ENCODE results near the gene TRAPPC12.

TRAPPC12 gene

DNA sequence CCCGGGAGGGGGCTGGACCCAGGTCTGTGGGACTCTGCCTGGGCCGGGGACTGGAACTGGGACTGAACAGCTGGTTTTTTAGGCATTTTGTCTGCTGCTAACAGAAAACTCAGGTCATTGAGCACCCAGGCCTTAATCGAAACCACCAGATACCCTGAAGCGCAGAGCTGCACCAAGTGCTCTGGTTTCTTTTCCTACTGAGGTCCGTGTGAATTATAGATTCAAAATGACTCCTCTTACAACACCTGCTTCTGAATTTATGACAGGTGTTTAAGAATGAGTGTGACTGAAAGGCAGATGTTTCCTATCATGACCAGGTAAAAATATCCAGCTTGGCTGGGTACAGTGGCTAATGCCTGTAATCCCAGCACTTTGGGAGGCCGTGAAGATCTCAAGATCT lies 47.8 kb downstream of the TRAPPC12 start:
- Histone ChIP-seq H3K4me1 (no peaks in the 10 kb centered on the region), H3K27ac (no peak overlapping the region), H3K4me3 (ENCODE audit: low read depth, low read length) (no peak overlapping the region), H3K79me2 (peaks cover 33% of the 10 kb centered on the region), H3K27me3 (ENCODE audit: control insufficient read depth, insufficient read depth, low read length) (no peaks in the 10 kb centered on the region), H3K9ac (no peak overlapping the region), H3K4me2 (ENCODE audit: low read length) (no peak overlapping the region), H3K36me3 (ENCODE audit: control insufficient read depth, insufficient read depth, low read length) (no peaks in the 10 kb centered on the region), H3K9me3 (ENCODE audit: control insufficient read depth, low read length) (no peaks in the 10 kb centered on the region), H2AFZ (no peak overlapping the region)
- TF ChIP-seq, protein P1, sequence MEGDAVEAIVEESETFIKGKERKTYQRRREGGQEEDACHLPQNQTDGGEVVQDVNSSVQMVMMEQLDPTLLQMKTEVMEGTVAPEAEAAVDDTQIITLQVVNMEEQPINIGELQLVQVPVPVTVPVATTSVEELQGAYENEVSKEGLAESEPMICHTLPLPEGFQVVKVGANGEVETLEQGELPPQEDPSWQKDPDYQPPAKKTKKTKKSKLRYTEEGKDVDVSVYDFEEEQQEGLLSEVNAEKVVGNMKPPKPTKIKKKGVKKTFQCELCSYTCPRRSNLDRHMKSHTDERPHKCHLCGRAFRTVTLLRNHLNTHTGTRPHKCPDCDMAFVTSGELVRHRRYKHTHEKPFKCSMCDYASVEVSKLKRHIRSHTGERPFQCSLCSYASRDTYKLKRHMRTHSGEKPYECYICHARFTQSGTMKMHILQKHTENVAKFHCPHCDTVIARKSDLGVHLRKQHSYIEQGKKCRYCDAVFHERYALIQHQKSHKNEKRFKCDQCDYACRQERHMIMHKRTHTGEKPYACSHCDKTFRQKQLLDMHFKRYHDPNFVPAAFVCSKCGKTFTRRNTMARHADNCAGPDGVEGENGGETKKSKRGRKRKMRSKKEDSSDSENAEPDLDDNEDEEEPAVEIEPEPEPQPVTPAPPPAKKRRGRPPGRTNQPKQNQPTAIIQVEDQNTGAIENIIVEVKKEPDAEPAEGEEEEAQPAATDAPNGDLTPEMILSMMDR (IDR thresholded peaks at IDR 0.05), result no peak

DNA sequence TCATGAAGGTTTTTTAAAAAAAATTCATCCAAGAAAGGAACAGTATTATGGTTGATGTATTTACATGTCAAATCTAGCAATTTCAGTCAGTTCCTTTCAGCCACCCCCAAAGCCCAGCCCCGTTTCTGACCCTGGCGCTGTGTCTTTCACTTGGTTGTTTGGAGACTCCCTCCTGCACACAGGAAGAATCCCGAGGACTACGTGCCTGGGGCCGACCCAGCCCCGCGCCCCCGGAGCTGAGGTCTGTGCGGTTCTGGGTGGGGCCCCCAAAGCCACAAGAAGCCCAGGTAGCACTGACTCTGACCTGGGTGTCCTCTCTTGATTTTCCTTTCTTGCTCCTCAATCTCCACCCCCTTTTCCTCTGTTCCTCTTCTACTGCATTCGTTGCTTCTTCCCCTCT lies 49.1 kb downstream of the TRAPPC12 start:
- Histone ChIP-seq H3K79me2 (peaks cover 27% of the 10 kb centered on the region), H3K27me3 (ENCODE audit: control insufficient read depth, insufficient read depth, low read length) (no peaks in the 10 kb centered on the region), H2AFZ (no peak overlapping the region), H3K4me2 (ENCODE audit: low read length) (no peak overlapping the region), H3K4me1 (no peaks in the 10 kb centered on the region), H3K27ac (no peak overlapping the region), H3K4me3 (ENCODE audit: low read depth, low read length) (no peak overlapping the region), H3K9me3 (ENCODE audit: control insufficient read depth, low read length) (no peaks in the 10 kb centered on the region), H3K36me3 (ENCODE audit: control insufficient read depth, insufficient read depth, low read length) (no peaks in the 10 kb centered on the region), H3K9ac (no peak overlapping the region)
- TF ChIP-seq, protein P1 (IDR thresholded peaks at IDR 0.05), result no peak

DNA sequence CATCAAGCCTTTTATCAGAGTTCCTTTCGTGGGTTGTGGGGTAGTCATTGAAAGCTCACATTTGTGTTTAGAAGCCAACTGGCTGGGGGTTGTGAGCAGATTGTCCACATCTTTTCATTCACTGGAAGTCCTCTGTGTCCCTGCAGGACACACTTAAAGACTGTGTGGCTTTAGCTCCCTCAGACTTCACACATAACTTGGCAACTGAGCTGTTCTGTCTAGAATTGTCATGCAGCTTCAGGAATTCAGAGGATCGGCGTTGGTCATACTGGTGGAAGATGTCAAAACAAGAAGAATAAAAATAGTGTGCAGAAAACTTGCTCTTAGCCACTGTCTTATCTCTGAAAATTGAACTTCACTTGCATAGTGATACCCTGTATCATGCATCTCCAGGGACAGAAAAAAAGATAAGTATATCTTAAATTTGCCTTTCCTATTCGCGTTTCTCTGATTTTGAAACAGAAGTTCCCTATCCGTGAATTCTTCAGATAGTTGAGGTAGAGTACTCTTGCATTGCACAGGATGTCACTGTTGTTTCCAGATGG lies 49.6 kb downstream of the TRAPPC12 start:
- Histone ChIP-seq H3K9me3 (ENCODE audit: control insufficient read depth, low read length) (no peaks in the 10 kb centered on the region), H3K4me1 (no peaks in the 10 kb centered on the region), H3K4me2 (ENCODE audit: low read length) (no peak overlapping the region), H3K27me3 (ENCODE audit: control insufficient read depth, insufficient read depth, low read length) (no peaks in the 10 kb centered on the region), H3K9ac (no peak overlapping the region), H3K79me2 (peaks cover 21% of the 10 kb centered on the region), H2AFZ (no peak overlapping the region), H3K4me3 (ENCODE audit: low read depth, low read length) (no peak overlapping the region), H3K36me3 (ENCODE audit: control insufficient read depth, insufficient read depth, low read length) (no peaks in the 10 kb centered on the region), H3K27ac (no peak overlapping the region)
- TF ChIP-seq, protein P1 (IDR thresholded peaks at IDR 0.05), result no peak

DNA sequence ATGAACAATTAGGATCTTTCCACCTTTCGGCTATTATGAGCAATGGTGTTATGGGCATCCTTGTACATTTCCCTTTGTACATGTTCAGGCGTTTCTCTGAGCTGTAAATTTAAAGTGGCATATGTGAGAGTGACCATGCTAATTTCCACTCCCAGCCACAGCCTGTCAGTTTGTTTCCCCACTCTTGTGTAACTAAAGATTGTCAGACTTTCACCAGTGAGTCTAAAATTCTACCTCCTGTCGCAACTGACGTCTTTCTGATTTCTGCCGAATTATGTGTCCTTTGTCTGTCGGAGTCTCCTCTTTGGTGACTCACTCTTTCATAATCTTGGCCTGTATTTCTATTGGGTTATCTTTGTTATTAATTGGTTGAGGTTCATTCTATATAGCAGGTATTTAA lies 50.7 kb downstream of the TRAPPC12 start:
- no peak overlapping the region for H3K4me3 ChIP-seq (ENCODE audit: low read depth, low read length)
- H3K9ac ChIP-seq, result no peak overlapping the region
- no peak overlapping the region for H3K27ac ChIP-seq
- peaks cover 11% of the 10 kb centered on the region for H3K79me2 ChIP-seq
- H2AFZ ChIP-seq, result no peak overlapping the region
- TF ChIP-seq, protein P1 (IDR thresholded peaks at IDR 0.05), result no peak
- no peaks in the 10 kb centered on the region for H3K27me3 ChIP-seq (ENCODE audit: control insufficient read depth, insufficient read depth, low read length)
- no peaks in the 10 kb centered on the region for H3K9me3 ChIP-seq (ENCODE audit: control insufficient read depth, low read length)
- no peaks in the 10 kb centered on the region for H3K4me1 ChIP-seq
- no peak overlapping the region for H3K4me2 ChIP-seq (ENCODE audit: low read length)
- H3K36me3 ChIP-seq (ENCODE audit: control insufficient read depth, insufficient read depth, low read length), result no peaks in the 10 kb centered on the region

DNA sequence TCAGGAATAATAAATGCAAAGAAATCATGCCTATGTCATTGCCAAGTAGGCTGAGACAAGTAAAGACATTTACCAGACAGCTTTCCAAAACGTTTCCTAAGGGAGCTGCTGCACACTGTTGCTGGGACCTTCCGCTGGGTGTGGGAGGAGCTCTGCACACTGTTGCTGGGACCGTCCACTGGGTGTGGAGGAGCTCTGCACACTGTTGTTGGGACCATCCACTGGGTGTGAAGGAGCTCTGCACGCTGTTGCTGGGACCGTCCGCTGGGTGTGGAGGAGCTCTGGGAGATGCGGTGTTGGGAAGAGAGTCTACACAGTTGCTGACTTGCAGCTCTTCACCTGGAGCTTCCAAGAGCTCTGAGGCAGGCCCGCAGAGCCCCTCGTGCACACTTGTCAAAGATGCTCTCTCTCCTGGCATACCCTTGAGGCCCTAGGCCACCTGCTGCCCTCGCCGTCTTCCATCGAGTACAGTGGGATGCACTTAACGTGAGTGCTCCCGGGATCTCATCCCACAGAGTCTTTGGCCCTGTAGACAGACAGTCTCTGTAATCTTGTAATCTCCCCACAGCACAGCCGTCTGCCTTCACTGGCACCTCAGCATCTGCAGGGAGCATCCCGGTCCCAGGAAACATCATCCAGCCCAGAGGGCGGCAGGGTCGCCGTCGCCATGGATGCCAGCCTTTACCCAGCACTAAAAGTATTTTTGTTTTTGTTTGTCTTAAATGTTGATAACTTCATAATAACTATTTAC lies 51.4 kb downstream of the TRAPPC12 start:
- H3K4me3 ChIP-seq (ENCODE audit: low read depth, low read length), result no peak overlapping the region

More for the DNA sequence above, 51.4 kb downstream of the TRAPPC12 start:
- Histone ChIP-seq H3K36me3 (ENCODE audit: control insufficient read depth, insufficient read depth, low read length) (no peaks in the 10 kb centered on the region), H3K79me2 (peaks cover 8% of the 10 kb centered on the region), H3K4me2 (ENCODE audit: low read length) (no peak overlapping the region), H3K9ac (no peak overlapping the region), H3K27ac (no peak overlapping the region), H3K27me3 (ENCODE audit: control insufficient read depth, insufficient read depth, low read length) (no peaks in the 10 kb centered on the region), H3K9me3 (ENCODE audit: control insufficient read depth, low read length) (no peaks in the 10 kb centered on the region), H2AFZ (no peak overlapping the region), H3K4me1 (no peaks in the 10 kb centered on the region)
- TF ChIP-seq, protein P1 (IDR thresholded peaks at IDR 0.05), result no peak

Data from parathyroid adenoma (tissue), 2 donors.